ENCODE data around the gene PARD3B.

The PARD3B gene

GRCh38 chr2:204972606-204973336 is 427.5 kb downstream of the PARD3B start:
- DNase-seq (ENCODE audit: low read depth in 1 of 2, low spot score in 1 of 2), result no peak
- in situ Hi-C loops (cut with HindIII; ENCODE audit: low pct_unique_long_range_greater_than_20kb, low sequenced_read_pairs), result no loop called here

GRCh38 chr2:204973616-204974015 is 428.3 kb downstream of the PARD3B start:
- no peak for TF ChIP-seq JUND (IDR thresholded peaks at IDR 0.05; ENCODE audit: low read depth)
- in situ Hi-C loops (cut with HindIII; ENCODE audit: low pct_unique_long_range_greater_than_20kb, low sequenced_read_pairs), result no loop called here
- no peak for DNase-seq (ENCODE audit: low read depth in 1 of 2, low spot score in 1 of 2)

More at GRCh38 chr2:204972606-204973336, 427.5 kb downstream of the PARD3B start:
- no peak for TF ChIP-seq JUND (IDR thresholded peaks at IDR 0.05; ENCODE audit: low read depth)

DNA sequence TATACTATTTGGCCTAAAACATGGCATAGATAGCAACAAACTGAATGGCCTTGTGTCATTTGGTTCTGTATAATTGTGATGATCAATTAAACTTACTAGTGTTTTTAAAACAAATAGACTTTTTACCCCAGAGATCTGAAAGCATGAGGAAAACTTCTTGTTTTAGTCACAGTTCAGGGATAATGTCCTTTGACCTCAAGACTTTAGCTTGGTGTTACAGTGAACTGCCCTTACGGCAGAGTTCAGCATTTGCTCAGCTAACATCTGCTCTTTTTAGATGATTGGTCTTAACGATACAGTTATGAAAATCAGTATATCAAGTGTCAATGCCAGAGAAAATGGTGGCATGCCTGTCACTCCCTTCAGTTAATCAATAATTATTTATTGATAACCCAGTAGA is 429.2 kb downstream of the PARD3B start:
- DNase-seq (ENCODE audit: low read depth in 1 of 2, low spot score in 1 of 2), result no peak
- no peak for TF ChIP-seq JUND (IDR thresholded peaks at IDR 0.05; ENCODE audit: low read depth)
- in situ Hi-C loops (cut with HindIII; ENCODE audit: low pct_unique_long_range_greater_than_20kb, low sequenced_read_pairs), result no loop called here

DNA sequence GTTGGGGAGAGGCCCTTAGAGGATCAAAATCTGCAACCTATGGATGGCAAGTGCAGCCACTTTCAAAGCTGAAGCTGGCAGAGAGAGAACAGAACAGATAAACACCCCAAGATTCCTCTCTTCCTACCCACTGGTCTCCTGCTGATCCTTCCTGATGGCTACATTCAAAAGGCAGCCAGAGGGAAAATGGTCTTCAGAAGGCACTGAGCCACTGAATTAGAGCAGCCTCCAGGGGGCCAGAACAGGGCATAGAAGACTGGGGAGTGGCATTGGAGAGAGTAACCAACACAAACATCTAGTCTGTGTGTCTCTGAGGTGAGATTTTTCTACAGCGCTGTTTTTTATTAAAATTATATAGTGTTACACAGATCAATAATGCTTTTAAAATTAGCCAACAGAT is 432.6 kb downstream of the PARD3B start:
- in situ Hi-C loops (cut with HindIII; ENCODE audit: low pct_unique_long_range_greater_than_20kb, low sequenced_read_pairs), result no loop called here
- TF ChIP-seq JUND (IDR thresholded peaks at IDR 0.05; ENCODE audit: low read depth), result no peak
- no peak for DNase-seq (ENCODE audit: low read depth in 1 of 2, low spot score in 1 of 2)

- no peak for DNase-seq (ENCODE audit: low read depth in 1 of 2, low spot score in 1 of 2)
- in situ Hi-C loops (cut with HindIII; ENCODE audit: low pct_unique_long_range_greater_than_20kb, low sequenced_read_pairs), result no loop called here
- TF ChIP-seq JUND (IDR thresholded peaks at IDR 0.05; ENCODE audit: low read depth), result no peak
Observed at GRCh38 chr2:204982303-204982702, 437.0 kb downstream of the PARD3B start.

DNA sequence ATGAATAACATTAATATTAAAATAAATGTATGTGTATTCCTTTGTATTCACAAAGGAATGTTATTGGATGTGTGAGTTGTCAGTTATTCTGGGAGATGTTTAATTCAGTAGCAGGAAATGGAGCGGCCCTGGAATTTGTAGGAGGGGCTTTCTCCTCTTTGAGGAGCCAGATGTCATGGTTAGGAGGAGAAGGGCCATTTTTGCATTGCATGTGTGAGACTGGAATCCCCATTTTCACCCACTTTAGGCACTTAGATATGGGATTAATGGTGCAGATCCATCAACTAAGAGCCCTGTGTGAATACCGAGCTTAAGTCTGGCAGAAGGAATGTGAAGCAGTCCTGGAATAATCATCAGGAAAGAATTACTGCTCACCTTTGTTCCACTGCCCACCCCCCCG is 439.2 kb downstream of the PARD3B start:
- in situ Hi-C loops (cut with HindIII; ENCODE audit: low pct_unique_long_range_greater_than_20kb, low sequenced_read_pairs), result no loop called here
- no peak for TF ChIP-seq JUND (IDR thresholded peaks at IDR 0.05; ENCODE audit: low read depth)
- DNase-seq (ENCODE audit: low read depth in 1 of 2, low spot score in 1 of 2), result no peak

DNA sequence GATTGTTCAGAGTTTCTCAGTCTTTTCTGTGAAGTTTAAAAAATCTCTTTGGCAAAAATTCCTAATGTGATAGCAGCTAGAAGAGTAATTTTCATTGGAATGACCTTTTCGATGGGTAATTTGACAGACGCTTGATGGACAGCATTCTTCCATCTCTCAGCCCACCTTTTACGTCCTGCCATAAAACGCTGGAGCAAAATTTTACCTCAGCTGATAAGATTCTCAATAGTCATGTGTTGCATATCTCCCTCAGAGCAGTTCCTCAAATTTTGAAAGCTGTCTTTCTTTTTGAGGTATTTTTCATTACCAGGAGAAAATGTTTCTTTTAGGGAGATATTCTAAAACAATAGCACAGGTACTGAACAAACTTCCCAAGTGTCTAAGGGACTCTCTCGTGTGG is 441.4 kb downstream of the PARD3B start:
- in situ Hi-C loops (cut with HindIII; ENCODE audit: low pct_unique_long_range_greater_than_20kb, low sequenced_read_pairs), result no loop called here
- no peak for DNase-seq (ENCODE audit: low read depth in 1 of 2, low spot score in 1 of 2)
- TF ChIP-seq JUND (IDR thresholded peaks at IDR 0.05; ENCODE audit: low read depth), result no peak

DNA sequence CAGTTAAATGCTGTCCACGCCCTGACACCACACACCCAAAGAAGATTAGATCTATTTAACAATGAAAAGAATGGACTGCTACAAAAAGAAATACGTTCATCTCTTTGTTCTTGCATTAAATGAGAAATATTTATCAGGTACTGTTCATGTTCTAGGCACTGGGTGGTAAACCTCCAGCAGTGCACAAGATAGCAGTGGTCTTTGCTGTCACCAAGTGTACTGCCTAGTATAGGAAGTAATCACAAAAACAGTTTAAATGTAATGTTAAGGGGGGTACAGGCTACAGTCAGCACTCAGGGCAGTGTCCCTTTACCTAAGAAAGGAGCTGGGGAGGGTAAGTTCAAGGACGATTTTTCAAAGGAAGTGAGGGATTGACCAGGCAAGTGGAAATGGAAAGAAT is 443.6 kb downstream of the PARD3B start:
- no peak for DNase-seq (ENCODE audit: low read depth in 1 of 2, low spot score in 1 of 2)
- TF ChIP-seq JUND (IDR thresholded peaks at IDR 0.05; ENCODE audit: low read depth), result no peak
- in situ Hi-C loops (cut with HindIII; ENCODE audit: low pct_unique_long_range_greater_than_20kb, low sequenced_read_pairs), result no loop called here

DNA sequence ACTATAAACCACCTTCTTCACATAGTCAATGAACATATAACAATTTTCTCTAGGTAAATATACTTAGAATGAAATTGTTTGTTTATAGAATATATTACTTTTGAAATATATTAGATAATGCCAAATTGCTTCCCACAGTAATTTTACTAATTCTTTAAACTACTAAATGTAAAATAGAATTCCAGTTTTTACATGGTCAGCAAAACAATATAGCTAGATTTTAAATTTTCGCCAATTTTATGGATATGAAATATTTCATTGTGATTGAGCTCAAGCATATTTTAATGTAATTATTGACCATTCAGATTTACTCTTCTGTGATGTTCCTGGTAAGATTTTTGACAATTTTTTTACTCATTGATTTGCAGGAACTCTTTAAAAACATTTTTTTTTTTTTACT is 444.6 kb downstream of the PARD3B start:
- no peak for DNase-seq (ENCODE audit: low read depth in 1 of 2, low spot score in 1 of 2)
- TF ChIP-seq JUND (IDR thresholded peaks at IDR 0.05; ENCODE audit: low read depth), result no peak
- in situ Hi-C loops (cut with HindIII; ENCODE audit: low pct_unique_long_range_greater_than_20kb, low sequenced_read_pairs), result no loop called here

GRCh38 chr2:205001300-205001966 is 456.2 kb downstream of the PARD3B start:
- TF ChIP-seq JUND (IDR thresholded peaks at IDR 0.05; ENCODE audit: low read depth), result no peak
- in situ Hi-C loops (cut with HindIII; ENCODE audit: low pct_unique_long_range_greater_than_20kb, low sequenced_read_pairs), result no loop called here
- DNase-seq (ENCODE audit: low read depth in 1 of 2, low spot score in 1 of 2), result no peak

- in situ Hi-C loops (cut with HindIII; ENCODE audit: low pct_unique_long_range_greater_than_20kb, low sequenced_read_pairs), result no loop called here
- DNase-seq (ENCODE audit: low read depth in 1 of 2, low spot score in 1 of 2), result no peak
- no peak for TF ChIP-seq JUND (IDR thresholded peaks at IDR 0.05; ENCODE audit: low read depth)
Observed at GRCh38 chr2:205002390-205002789, 457.1 kb downstream of the PARD3B start.

DNA sequence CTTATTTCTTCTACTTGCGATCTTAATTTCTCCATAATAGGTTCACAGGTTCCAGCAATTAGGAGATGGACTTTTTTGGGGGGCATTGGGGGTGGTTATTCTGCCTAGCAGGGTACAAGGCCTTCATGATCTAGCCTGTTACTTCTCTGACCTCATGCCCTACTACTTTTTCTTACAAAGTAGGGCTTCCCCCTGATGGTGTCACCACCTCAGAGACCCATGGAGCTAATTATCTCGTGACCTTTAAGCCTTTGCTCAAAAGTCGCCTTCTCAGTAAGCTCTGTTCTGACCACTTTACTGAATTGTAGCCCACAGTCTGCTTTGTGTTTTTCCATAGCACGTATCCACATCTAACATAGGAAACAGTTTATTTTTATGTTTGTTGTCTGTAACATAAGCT is 458.0 kb downstream of the PARD3B start:
- in situ Hi-C loops (cut with HindIII; ENCODE audit: low pct_unique_long_range_greater_than_20kb, low sequenced_read_pairs), result no loop called here
- TF ChIP-seq JUND (IDR thresholded peaks at IDR 0.05; ENCODE audit: low read depth), result no peak
- no peak for DNase-seq (ENCODE audit: low read depth in 1 of 2, low spot score in 1 of 2)

GRCh38 chr2:205010196-205010595 is 464.9 kb downstream of the PARD3B start:
- in situ Hi-C loops (cut with HindIII; ENCODE audit: low pct_unique_long_range_greater_than_20kb, low sequenced_read_pairs), result no loop called here
- DNase-seq (ENCODE audit: low read depth in 1 of 2, low spot score in 1 of 2), result no peak
- no peak for TF ChIP-seq JUND (IDR thresholded peaks at IDR 0.05; ENCODE audit: low read depth)
